Gastrocnemius medialis (tissue), 4 donors: Measurements from ENCODE around the gene DPYD.

Experiments used
- POLR2A ChIP-seq, 2 donors: fragments of 450-650 bp; IDR thresholded peaks; one replicate each; pipeline ENCODE4 v1.6.1; 2017; ENCODE audit warnings: antibody characterized with exemption in 2 of 2, mild to moderate bottlenecking in 2 of 2, moderate library complexity in 2 of 2
- TF ChIP-seq, protein P1 (sequence below), 5 experiments: fragments of 450-650 bp in 3 of 5; fragments of 200-600 bp in 2 of 5; sonication (generic) in 2 of 5; IDR thresholded peaks in 4 of 5; conservative IDR thresholded peaks in 1 of 5; 1 replicate in 4 of 5; 2 replicates in 1 of 5; pipeline ENCODE4 v1.5.1; 2016 to 2019; ENCODE audit warnings: antibody characterized with exemption in 5 of 5, mild to moderate bottlenecking in 3 of 5, moderate library complexity in 3 of 5

DNA sequence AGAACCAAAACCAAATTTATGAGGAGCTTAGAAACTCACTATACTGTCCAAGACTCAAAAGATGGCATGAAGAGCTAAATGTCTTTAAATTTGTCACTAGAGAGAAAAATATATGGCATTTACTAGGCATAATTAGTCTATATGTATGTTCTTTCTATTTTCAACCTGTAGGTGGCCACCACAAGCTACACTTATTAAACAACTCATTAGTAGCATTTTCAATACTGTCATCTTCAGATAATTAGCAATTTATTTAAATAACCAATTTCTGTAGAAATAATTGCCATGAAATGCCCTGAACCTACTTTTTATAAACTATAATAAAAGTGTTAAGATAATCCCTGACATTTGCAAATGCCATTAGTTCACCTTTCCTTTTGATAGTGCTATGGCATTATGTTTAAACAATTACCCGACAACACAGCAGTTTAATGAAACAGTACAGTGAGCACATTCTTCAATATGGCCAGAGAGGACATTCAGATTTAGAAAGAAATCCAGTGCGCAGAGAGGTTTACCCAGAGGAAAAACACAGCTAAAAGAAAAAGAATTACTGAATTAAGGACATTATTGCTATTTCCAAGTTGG, 676.8 kb downstream of the DPYD start:
- TF ChIP-seq, protein P1, sequence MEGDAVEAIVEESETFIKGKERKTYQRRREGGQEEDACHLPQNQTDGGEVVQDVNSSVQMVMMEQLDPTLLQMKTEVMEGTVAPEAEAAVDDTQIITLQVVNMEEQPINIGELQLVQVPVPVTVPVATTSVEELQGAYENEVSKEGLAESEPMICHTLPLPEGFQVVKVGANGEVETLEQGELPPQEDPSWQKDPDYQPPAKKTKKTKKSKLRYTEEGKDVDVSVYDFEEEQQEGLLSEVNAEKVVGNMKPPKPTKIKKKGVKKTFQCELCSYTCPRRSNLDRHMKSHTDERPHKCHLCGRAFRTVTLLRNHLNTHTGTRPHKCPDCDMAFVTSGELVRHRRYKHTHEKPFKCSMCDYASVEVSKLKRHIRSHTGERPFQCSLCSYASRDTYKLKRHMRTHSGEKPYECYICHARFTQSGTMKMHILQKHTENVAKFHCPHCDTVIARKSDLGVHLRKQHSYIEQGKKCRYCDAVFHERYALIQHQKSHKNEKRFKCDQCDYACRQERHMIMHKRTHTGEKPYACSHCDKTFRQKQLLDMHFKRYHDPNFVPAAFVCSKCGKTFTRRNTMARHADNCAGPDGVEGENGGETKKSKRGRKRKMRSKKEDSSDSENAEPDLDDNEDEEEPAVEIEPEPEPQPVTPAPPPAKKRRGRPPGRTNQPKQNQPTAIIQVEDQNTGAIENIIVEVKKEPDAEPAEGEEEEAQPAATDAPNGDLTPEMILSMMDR (IDR thresholded peaks at IDR 0.05 in 4 of 5, conservative IDR thresholded peaks at IDR 0.05 in 1 of 5) = peak in 2 of 5 experiments; percentile 8 to 34
- TF ChIP-seq POLR2A (IDR thresholded peaks at IDR 0.05) = no peak
